ENCODE measurements around the gene CREB3L2.

DNA sequence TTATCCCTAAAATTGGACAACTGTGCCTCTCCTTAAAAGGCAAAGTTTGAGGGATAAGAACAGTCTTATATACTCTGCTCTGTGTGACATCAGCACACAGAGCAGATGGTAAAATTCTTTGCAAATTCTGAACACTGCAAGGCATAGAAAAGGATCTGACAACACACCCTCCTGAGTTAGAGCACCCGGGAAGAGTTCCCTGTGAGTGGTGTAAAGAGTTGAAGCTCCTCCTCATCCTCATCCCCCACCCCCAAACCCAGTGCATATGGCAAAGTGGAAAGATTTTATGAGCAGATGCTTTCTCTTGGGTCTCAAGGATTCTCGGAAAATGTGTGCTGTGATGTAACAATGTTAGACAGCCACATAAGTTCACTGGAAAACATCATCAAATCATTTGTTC lies 115.1 kb downstream of the CREB3L2 start:
- TF ChIP-seq, protein P1, sequence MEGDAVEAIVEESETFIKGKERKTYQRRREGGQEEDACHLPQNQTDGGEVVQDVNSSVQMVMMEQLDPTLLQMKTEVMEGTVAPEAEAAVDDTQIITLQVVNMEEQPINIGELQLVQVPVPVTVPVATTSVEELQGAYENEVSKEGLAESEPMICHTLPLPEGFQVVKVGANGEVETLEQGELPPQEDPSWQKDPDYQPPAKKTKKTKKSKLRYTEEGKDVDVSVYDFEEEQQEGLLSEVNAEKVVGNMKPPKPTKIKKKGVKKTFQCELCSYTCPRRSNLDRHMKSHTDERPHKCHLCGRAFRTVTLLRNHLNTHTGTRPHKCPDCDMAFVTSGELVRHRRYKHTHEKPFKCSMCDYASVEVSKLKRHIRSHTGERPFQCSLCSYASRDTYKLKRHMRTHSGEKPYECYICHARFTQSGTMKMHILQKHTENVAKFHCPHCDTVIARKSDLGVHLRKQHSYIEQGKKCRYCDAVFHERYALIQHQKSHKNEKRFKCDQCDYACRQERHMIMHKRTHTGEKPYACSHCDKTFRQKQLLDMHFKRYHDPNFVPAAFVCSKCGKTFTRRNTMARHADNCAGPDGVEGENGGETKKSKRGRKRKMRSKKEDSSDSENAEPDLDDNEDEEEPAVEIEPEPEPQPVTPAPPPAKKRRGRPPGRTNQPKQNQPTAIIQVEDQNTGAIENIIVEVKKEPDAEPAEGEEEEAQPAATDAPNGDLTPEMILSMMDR (IDR thresholded peaks at IDR 0.05; ENCODE audit: control extremely low read depth in 1 of 3, insufficient read depth in 1 of 3, low read depth in 1 of 3, low read length in 3 of 3) = no peak
- no peak for TF ChIP-seq JUND (IDR thresholded peaks at IDR 0.05; ENCODE audit: low read length)
- no peak for TF ChIP-seq ZNF274 (IDR thresholded peaks at IDR 0.05; ENCODE audit: borderline replicate concordance, extremely low read depth, low read length)
- TF ChIP-seq POLR2A (IDR thresholded peaks at IDR 0.05; ENCODE audit: control extremely low read depth in 1 of 2, low read depth in 2 of 2, low read length in 2 of 2) = no peak
- TF ChIP-seq RNF2 (IDR thresholded peaks at IDR 0.05; ENCODE audit: borderline replicate concordance, low read depth, low read length, missing control alignments, poor library complexity, severe bottlenecking) = no peak
- TF ChIP-seq POLR2AphosphoS5 (IDR thresholded peaks at IDR 0.05; ENCODE audit: low read depth, low read length) = no peak
- TF ChIP-seq, protein P2, sequence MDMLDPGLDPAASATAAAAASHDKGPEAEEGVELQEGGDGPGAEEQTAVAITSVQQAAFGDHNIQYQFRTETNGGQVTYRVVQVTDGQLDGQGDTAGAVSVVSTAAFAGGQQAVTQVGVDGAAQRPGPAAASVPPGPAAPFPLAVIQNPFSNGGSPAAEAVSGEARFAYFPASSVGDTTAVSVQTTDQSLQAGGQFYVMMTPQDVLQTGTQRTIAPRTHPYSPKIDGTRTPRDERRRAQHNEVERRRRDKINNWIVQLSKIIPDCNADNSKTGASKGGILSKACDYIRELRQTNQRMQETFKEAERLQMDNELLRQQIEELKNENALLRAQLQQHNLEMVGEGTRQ (IDR thresholded peaks at IDR 0.05; ENCODE audit: low read length) = no peak
